Omental fat pad (tissue), 4 donors: ENCODE data around the gene SYNGR3. TPM values are rescaled to one million over a fixed set of nuclear protein-coding genes. Genes with fewer than 3 reads are reported as not detected.

Experiments used
- ATAC-seq: fragments of 150-250 bp; one replicate; pipeline ENCODE4 v1.9.1; 2016; ENCODE audit warnings: mild to moderate bottlenecking, moderate library complexity; ENCODE audit not compliant: low FRiP score
- DNase-seq: peaks from one replicate; pipeline ENCODE4 v3.0.0-alpha.2; 2019; ENCODE audit warnings: low spot score
- CTCF ChIP-seq, 3 donors: fragments of 450-650 bp; IDR thresholded peaks; one replicate each; pipeline ENCODE4 v1.5.1; 2016 to 2017; ENCODE audit warnings: antibody characterized with exemption in 3 of 3, mild to moderate bottlenecking in 3 of 3, moderate library complexity in 2 of 3
- total RNA-seq, 4 donors: library from RNA; depleted of rRNA; stranded (reverse); fragments of >200 nt; gene quantifications; one replicate each; pipeline ENCODE4 v1.1.0, GENCODE V29; 2016

The SYNGR3 gene
- total RNA-seq, 4 donors from 2014 or later = 0.28 to 1.6 TPM; not detected in 2

DNA sequence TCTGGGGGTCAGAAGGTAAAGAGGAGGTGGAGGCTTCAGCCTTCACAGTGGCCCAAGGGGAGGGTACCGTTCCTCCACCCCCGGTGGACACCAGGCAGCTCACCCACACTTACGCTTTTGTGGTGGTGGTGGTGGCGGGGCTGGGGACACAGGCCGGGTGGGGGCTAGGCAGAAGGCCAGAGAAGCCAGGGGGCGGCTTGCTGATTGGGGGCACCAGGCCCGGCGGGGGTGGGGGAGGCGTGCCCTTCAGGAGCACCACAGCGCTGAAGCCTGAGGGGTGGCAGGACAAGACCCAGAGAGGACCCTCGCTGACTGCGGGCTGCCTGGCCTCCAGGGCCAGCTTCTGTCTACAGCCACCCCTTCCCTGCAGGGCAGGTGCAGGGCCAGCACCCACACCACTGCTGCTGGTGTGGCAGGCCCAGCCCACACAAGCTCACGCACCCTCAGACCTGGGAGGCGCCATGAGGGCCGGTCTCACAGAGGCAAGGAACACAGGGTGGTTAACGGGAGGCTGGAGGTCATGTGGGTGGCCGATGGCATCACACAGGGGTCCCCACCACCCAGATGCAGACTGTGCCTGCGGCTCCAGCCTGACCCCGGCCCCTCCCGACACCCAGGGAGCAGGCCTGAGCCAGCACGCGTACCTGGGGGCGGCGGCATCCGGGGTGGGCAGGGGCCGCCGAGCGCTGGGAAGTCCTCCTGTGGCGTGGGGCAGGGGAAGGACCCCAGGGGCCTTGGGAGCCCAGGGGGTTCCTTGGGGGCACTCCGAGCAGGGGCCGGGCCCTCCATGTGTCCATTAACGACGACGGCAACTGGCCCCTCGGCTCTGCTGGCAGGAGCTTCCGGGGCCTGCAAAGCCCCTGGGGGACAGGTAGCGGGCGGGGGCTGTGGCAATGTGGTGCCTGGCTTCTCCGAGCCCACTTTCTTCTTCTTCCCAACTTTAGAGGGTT lies 9.4 kb downstream of the SYNGR3 start:
- TF ChIP-seq CTCF (IDR thresholded peaks at IDR 0.05) = no peak
- ATAC-seq = no peak
- no peak for DNase-seq

GRCh38 chr16:1999866-2000514 lies 10.2 kb downstream of the SYNGR3 start:
- no peak for TF ChIP-seq CTCF (IDR thresholded peaks at IDR 0.05)
- no peak for DNase-seq
- ATAC-seq = no peak

- ATAC-seq (no peak), DNase-seq (no peak)
- no peak for TF ChIP-seq CTCF (IDR thresholded peaks at IDR 0.05)
Observed at GRCh38 chr16:2001035-2001434, 11.3 kb downstream of the SYNGR3 start.

- TF ChIP-seq CTCF (IDR thresholded peaks at IDR 0.05) = no peak
- no peak for DNase-seq
- ATAC-seq = no peak
Observed at GRCh38 chr16:2001456-2002355, 11.9 kb downstream of the SYNGR3 start.

DNA sequence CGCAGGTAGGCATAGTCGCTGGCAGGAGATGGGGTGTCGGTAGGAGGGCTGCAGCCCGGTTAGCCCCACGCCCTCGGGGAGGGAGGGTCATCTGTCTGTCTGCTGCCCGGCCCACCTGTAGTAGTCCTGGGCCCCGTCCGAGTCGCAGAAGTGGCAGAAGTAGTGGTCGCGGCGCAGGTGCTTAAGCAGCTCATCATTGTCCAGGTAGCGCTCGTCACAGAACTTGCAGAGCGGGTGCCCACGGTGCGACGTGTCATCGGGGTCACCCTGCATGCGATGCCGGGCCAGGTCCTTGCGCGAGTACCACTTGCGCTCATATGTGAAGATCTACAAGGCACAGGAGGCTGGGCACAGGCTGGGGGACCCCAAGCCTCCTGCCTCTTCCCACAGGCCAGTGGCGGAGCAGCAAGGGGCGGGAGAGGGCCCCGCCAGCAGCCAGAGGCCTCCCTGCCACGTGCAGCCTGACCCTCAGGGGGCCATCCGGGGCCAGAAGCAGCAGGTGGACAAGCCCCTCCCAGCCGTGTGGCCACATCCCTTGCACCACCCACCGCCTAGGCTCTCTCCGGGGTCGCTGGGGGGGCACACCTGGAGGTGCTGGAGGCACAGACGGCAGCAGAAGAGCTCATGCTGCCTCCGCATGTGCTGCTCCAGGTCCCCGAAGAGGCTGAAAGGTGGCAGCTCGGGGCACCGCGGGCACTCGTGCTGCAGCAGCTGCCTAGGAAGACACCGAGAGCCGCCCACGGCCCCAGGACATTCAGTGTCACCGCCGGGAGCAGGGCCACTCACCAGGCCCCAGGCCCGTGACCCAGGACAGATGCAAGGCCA lies 12.8 kb downstream of the SYNGR3 start:
- TF ChIP-seq CTCF (IDR thresholded peaks at IDR 0.05) = no peak
- DNase-seq = no peak
- ATAC-seq = no peak

GRCh38 chr16:2003231-2003826 lies 13.6 kb downstream of the SYNGR3 start:
- no peak for TF ChIP-seq CTCF (IDR thresholded peaks at IDR 0.05)
- ATAC-seq = no peak

More at GRCh38 chr16:2003231-2003826, 13.6 kb downstream of the SYNGR3 start:
- no peak for DNase-seq
